Measurements from ENCODE around the gene SBF2.

GRCh38 chr11:10311802-10312201 lies 17.8 kb upstream of the SBF2 start:
- TF ChIP-seq CTCF (IDR thresholded peaks at IDR 0.05), result no peak
- TF ChIP-seq EP300 (IDR thresholded peaks at IDR 0.05), result no peak
- TF ChIP-seq POLR2A (IDR thresholded peaks at IDR 0.05), result no peak
- no peak for TF ChIP-seq POLR2AphosphoS5 (IDR thresholded peaks at IDR 0.05)

Measured in gastroesophageal sphincter (tissue), 3 donors.